ENCODE results near the gene EIF4G3. TPM values are rescaled to one million over a fixed set of nuclear protein-coding genes. Genes with fewer than 3 reads are reported as not detected.
A peak's percentile ranks its signal among the peaks of the same experiment; 100 is the strongest.
"Not testable (repeated sequence)": the region's sequence is repeated elsewhere in the genome, so short reads cannot be mapped to it uniquely, and the experiment has no call there.

The EIF4G3 gene
- polyA plus RNA-seq, 4 donors = 10.8 to 32.1 (median 20.1) TPM

DNA sequence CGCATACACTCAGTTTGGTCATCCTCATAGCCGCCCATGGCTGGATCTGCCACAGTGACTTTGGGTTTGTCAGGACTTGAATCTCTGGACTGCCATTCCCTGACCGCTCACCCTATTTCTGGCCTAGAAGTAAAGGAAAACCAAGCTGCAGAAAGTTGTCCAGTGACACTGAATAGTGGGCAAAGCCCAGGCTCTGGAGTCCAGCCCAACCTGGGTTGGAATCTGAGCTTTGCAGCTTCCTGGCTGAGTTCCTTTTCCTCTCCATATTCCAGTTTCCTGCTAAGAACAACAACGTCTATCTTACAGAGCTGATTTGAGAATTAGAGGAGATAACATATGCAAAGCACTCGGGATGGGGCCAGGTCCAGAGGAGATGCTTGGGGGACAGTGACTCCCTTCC, 15.6 kb upstream of the EIF4G3 start:
- FAIRE-seq (no peak), DNase-seq (no peak)
- no peaks in the 10 kb centered on the region for H3K36me3 ChIP-seq (ENCODE audit: control insufficient read depth in 3 of 3, insufficient read depth in 2 of 3, low read depth in 1 of 3, low read length in 3 of 3)
- 60 to 67% (median 63%) methylated on average over 5 of the region's 5 CpGs for WGBS, 3 donors
- no peaks in the 10 kb centered on the region for H3K27me3 ChIP-seq (ENCODE audit: control insufficient read depth in 3 of 3, insufficient read depth in 3 of 3, low read length in 3 of 3)
- H3K9me3 ChIP-seq (ENCODE audit: control insufficient read depth in 2 of 2, insufficient read depth in 1 of 2, low read depth in 1 of 2, low read length in 1 of 2) = no peaks in the 10 kb centered on the region
- no peak overlapping the region for H3K27ac ChIP-seq (ENCODE audit: low read depth in 1 of 3, low read length in 2 of 3)
- H3K4me3 ChIP-seq (ENCODE audit: low read depth in 1 of 3, low read length in 3 of 3) = no peak overlapping the region
- peaks cover 4 to 10% (median 6%) of the 10 kb centered on the region in 3 donors for H3K4me1 ChIP-seq (ENCODE audit: control insufficient read depth in 3 of 3, insufficient read depth in 2 of 3, low read depth in 1 of 3, low read length in 2 of 3)

DNA sequence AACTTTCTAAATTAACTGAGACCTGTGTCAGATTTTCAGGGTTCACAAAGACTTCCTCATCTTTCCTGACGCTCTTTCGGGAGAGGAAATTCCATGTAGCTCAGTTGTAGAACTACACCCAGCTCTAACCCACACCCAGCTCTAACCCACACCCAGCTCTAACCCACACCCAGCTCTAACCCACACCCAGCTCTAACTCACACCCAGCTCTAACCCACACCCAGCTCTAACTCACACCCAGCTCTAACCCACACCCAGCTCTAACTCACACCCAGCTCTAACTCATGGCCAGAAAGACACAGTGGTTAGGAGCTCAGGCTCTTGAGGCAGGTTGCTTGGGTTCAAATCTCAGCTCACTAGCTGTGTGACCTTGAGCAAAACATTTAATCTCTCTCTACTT, 14.1 kb upstream of the EIF4G3 start:
- H3K36me3 ChIP-seq (ENCODE audit: control insufficient read depth in 3 of 3, insufficient read depth in 2 of 3, low read depth in 1 of 3, low read length in 3 of 3); FAIRE-seq; H3K27me3 ChIP-seq (ENCODE audit: control insufficient read depth in 3 of 3, insufficient read depth in 3 of 3, low read length in 3 of 3); H3K4me3 ChIP-seq (ENCODE audit: low read depth in 1 of 3, low read length in 3 of 3); H3K9me3 ChIP-seq (ENCODE audit: control insufficient read depth in 2 of 2, insufficient read depth in 1 of 2, low read depth in 1 of 2, low read length in 1 of 2): not testable (repeated sequence)
- Histone ChIP-seq H3K4me1 (ENCODE audit: control insufficient read depth in 3 of 3, insufficient read depth in 2 of 3, low read depth in 1 of 3, low read length in 2 of 3) (peaks cover 4 to 10% (median 6%) of the 10 kb centered on the region in 3 donors), H3K27ac (ENCODE audit: low read depth in 1 of 3, low read length in 2 of 3) (peak overlapping the region in 1 of 3 donors; percentile 34)
- 0 to 35% (median 27%) methylated on average over 2 of the region's 2 CpGs for WGBS, 3 donors
- DNase-seq = peak in 1 of 2 donors; percentile 75

DNA sequence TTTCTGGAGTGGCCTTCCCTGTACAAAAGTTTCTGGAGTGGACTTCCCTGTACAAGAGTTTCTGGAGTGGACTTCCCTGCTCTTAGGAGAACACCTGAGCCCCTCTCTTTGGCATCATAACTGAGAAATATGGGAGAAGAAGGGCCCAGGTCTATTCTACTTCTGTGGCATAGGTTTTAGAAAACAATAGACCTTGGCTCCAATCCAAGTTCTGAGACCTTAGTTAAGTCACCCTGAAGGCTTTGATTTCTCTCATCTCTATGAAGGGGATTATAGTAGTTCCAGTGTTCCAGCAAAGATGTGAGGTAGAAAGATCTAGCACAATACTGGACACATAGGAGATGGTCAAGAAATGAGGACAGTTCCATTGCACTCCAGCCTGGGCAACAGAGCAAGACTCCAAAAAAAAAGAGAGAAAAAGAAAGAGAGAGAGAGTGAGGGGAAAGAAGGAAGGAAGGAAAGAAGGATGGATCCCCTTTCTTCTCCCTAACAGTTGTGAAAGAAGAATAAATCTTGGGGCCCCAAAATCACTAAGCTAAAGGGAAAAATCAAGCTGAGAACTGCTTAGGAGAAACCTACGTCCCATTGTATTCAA, 13.3 kb upstream of the EIF4G3 start:
- no peak for FAIRE-seq
- no peak for DNase-seq
- no peaks in the 10 kb centered on the region for H3K36me3 ChIP-seq (ENCODE audit: control insufficient read depth in 3 of 3, insufficient read depth in 2 of 3, low read depth in 1 of 3, low read length in 3 of 3)
- H3K27ac ChIP-seq (ENCODE audit: low read depth in 1 of 3, low read length in 2 of 3) = peak overlapping the region in 1 of 3 donors; percentile 39
- no peak overlapping the region for H3K4me3 ChIP-seq (ENCODE audit: low read depth in 1 of 3, low read length in 3 of 3)
- no peaks in the 10 kb centered on the region for H3K9me3 ChIP-seq (ENCODE audit: control insufficient read depth in 2 of 2, insufficient read depth in 1 of 2, low read depth in 1 of 2, low read length in 1 of 2)
- 88 to 100% (median 92%) methylated on average over 1 of the region's 1 CpG for WGBS, 3 donors
- no peaks in the 10 kb centered on the region for H3K27me3 ChIP-seq (ENCODE audit: control insufficient read depth in 3 of 3, insufficient read depth in 3 of 3, low read length in 3 of 3)
- peaks cover 4 to 7% (median 6%) of the 10 kb centered on the region in 3 donors for H3K4me1 ChIP-seq (ENCODE audit: control insufficient read depth in 3 of 3, insufficient read depth in 2 of 3, low read depth in 1 of 3, low read length in 2 of 3)

DNA sequence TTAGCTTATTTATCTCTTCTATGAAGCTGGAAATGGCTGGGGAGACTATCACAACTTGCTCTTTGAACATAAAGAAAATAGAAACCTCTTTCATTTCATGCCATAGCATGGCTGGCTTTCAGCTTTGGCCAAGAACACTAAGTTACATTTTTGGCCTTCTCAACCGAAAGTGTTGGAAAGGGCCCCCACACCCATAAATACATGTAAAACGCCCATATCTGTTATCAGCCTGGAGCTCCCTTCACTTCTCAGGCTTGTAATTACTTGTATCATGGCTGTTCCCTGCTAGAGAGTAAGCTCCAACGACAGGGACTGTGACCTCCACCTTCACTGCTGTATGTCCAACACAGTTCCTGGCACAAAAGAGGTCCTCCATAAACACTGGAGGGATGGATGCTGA, 12.7 kb upstream of the EIF4G3 start:
- H3K4me3 ChIP-seq (ENCODE audit: low read depth in 1 of 3, low read length in 3 of 3) = no peak overlapping the region
- peak overlapping the region in 1 of 3 donors; percentile 39 for H3K27ac ChIP-seq (ENCODE audit: low read depth in 1 of 3, low read length in 2 of 3)
- DNase-seq (peak in 1 of 2 donors; percentile 38), FAIRE-seq (no peak)
- no peaks in the 10 kb centered on the region for H3K9me3 ChIP-seq (ENCODE audit: control insufficient read depth in 2 of 2, insufficient read depth in 1 of 2, low read depth in 1 of 2, low read length in 1 of 2)
- 15 to 46% (median 32%) methylated on average over 3 of the region's 3 CpGs for WGBS, 3 donors
- H3K36me3 ChIP-seq (ENCODE audit: control insufficient read depth in 3 of 3, insufficient read depth in 2 of 3, low read depth in 1 of 3, low read length in 3 of 3) = no peaks in the 10 kb centered on the region
- H3K27me3 ChIP-seq (ENCODE audit: control insufficient read depth in 3 of 3, insufficient read depth in 3 of 3, low read length in 3 of 3) = no peaks in the 10 kb centered on the region
- H3K4me1 ChIP-seq (ENCODE audit: control insufficient read depth in 3 of 3, insufficient read depth in 2 of 3, low read depth in 1 of 3, low read length in 2 of 3) = peaks cover 4 to 6% (median 4%) of the 10 kb centered on the region in 3 donors

DNA sequence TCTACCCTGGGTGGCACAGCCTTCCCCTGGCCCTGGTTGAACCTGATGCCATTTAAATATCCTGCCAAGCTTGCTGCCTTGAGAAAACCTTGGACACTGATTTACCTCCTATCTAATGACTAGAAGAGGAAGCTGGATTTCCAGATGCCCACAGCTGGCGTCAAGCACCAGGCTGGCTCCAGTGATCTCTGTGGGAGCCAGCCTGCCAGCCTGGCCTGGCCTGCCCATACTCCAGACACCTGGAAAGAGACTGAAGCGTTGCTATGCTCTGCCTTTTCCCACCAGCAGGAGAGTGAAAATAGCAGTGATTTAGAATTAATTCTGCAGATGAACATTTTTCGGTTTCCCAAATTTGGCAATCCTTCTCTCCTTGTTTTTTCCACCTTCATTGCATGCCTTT, 11.5 kb upstream of the EIF4G3 start:
- peaks cover 4 to 6% (median 4%) of the 10 kb centered on the region in 3 donors for H3K4me1 ChIP-seq (ENCODE audit: control insufficient read depth in 3 of 3, insufficient read depth in 2 of 3, low read depth in 1 of 3, low read length in 2 of 3)
- H3K4me3 ChIP-seq (ENCODE audit: low read depth in 1 of 3, low read length in 3 of 3) = no peak overlapping the region
- FAIRE-seq (no peak), DNase-seq (no peak)
- H3K9me3 ChIP-seq (ENCODE audit: control insufficient read depth in 2 of 2, insufficient read depth in 1 of 2, low read depth in 1 of 2, low read length in 1 of 2) = no peaks in the 10 kb centered on the region
- no peaks in the 10 kb centered on the region for H3K36me3 ChIP-seq (ENCODE audit: control insufficient read depth in 3 of 3, insufficient read depth in 2 of 3, low read depth in 1 of 3, low read length in 3 of 3)
- no peaks in the 10 kb centered on the region for H3K27me3 ChIP-seq (ENCODE audit: control insufficient read depth in 3 of 3, insufficient read depth in 3 of 3, low read length in 3 of 3)
- 84 to 94% (median 87%) methylated on average over 3 of the region's 3 CpGs for WGBS, 3 donors
- no peak overlapping the region for H3K27ac ChIP-seq (ENCODE audit: low read depth in 1 of 3, low read length in 2 of 3)

DNA sequence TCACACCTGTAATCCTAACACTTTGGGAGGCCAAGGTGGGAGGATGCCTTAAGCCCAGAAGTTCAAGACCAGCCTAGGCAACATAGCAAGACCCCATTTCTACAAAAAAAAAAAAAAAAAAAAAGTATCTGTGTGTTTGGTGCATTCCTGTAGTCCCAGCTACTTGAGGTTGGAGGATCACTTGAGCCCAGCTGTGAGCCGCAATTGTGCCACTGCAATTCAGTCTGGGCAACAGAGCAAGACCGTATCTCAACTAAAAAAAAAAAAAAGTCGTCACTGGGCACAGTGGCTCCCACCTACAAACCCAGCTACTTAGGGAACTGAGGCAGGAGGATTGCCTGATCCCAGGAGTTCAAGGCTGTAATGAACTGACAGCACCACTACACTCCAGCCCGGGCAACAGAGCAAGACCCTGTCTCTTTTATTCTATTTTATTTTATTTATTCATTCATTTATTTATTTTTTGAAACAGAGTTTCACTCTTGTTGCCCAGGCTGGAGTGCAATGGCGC, 8.6 kb upstream of the EIF4G3 start:
- Histone ChIP-seq H3K27ac (ENCODE audit: low read depth in 1 of 3, low read length in 2 of 3) (no peak overlapping the region), H3K36me3 (ENCODE audit: control insufficient read depth in 3 of 3, insufficient read depth in 2 of 3, low read depth in 1 of 3, low read length in 3 of 3) (no peaks in the 10 kb centered on the region), H3K4me3 (ENCODE audit: low read depth in 1 of 3, low read length in 3 of 3) (no peak overlapping the region), H3K4me1 (ENCODE audit: control insufficient read depth in 3 of 3, insufficient read depth in 2 of 3, low read depth in 1 of 3, low read length in 2 of 3) (peaks cover 2 to 6% (median 4%) of the 10 kb centered on the region in 3 donors), H3K9me3 (ENCODE audit: control insufficient read depth in 2 of 2, insufficient read depth in 1 of 2, low read depth in 1 of 2, low read length in 1 of 2) (no peaks in the 10 kb centered on the region), H3K27me3 (ENCODE audit: control insufficient read depth in 3 of 3, insufficient read depth in 3 of 3, low read length in 3 of 3) (no peaks in the 10 kb centered on the region)
- DNase-seq (no peak), FAIRE-seq (no peak)
- 91 to 92% (median 91%) methylated on average over 5 of the region's 5 CpGs for WGBS, 3 donors

DNA sequence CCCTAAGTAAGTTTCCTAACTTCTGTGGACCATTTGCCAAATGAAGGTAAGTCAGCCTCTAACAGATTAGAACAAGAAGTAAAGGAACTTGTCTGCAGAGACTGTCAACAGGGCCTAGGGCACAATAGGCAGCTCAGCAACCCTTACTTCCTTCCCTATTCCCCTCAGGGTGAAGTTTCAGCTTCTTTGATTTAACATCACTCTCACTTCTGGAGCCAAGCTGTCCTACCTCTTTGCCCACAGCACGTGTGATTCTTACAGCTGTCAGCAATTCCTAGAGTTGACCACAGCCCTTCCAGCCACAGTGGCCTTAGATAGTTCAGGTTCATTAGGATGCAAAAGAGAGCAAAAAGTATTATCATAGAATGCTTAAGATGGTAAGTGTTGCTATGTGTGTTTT, 7.6 kb upstream of the EIF4G3 start:
- Histone ChIP-seq H3K36me3 (ENCODE audit: control insufficient read depth in 3 of 3, insufficient read depth in 2 of 3, low read depth in 1 of 3, low read length in 3 of 3) (no peaks in the 10 kb centered on the region), H3K9me3 (ENCODE audit: control insufficient read depth in 2 of 2, insufficient read depth in 1 of 2, low read depth in 1 of 2, low read length in 1 of 2) (no peaks in the 10 kb centered on the region), H3K4me1 (ENCODE audit: control insufficient read depth in 3 of 3, insufficient read depth in 2 of 3, low read depth in 1 of 3, low read length in 2 of 3) (no peaks in the 10 kb centered on the region), H3K4me3 (ENCODE audit: low read depth in 1 of 3, low read length in 3 of 3) (no peak overlapping the region), H3K27ac (ENCODE audit: low read depth in 1 of 3, low read length in 2 of 3) (no peak overlapping the region), H3K27me3 (ENCODE audit: control insufficient read depth in 3 of 3, insufficient read depth in 3 of 3, low read length in 3 of 3) (no peaks in the 10 kb centered on the region)
- no peak for DNase-seq
- WGBS, 3 donors = 49 to 65% (median 63%) methylated on average over 1 of the region's 1 CpG
- FAIRE-seq = no peak

DNA sequence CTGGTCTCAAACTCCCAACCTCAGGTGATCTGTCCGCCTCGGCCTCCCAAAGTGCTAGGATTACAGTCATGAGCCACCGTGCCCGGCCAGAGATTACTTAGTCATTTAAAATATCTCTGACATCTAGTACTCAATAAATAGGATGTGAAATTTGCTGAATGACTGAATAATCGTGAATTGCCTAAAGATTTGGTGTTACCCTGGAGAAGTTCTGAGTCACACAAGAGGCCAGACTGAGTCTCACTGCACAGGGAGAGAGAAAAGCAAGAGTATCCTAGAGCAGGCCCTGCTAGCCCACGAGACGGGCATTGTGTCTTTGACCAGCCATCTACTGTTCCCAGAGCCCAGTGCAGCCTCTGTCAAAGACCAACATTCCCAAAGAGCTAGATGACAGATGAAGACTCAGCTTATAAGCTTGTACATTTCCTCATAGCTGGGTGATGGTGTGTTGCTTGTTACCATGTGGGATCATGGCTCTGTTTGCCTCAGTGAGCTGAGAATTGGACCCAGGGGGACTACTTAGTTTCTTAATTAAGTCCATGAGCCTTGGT, 5.6 kb upstream of the EIF4G3 start:
- no peaks in the 10 kb centered on the region for H3K36me3 ChIP-seq (ENCODE audit: control insufficient read depth in 3 of 3, insufficient read depth in 2 of 3, low read depth in 1 of 3, low read length in 3 of 3)
- no peaks in the 10 kb centered on the region for H3K27me3 ChIP-seq (ENCODE audit: control insufficient read depth in 3 of 3, insufficient read depth in 3 of 3, low read length in 3 of 3)
- no peak overlapping the region for H3K4me3 ChIP-seq (ENCODE audit: low read depth in 1 of 3, low read length in 3 of 3)
- H3K9me3 ChIP-seq (ENCODE audit: control insufficient read depth in 2 of 2, insufficient read depth in 1 of 2, low read depth in 1 of 2, low read length in 1 of 2) = no peaks in the 10 kb centered on the region
- 82 to 88% (median 83%) methylated on average over 7 of the region's 7 CpGs for WGBS, 3 donors
- DNase-seq = no peak
- no peak for FAIRE-seq
- peaks cover 0 to 3% (median 3%) of the 10 kb centered on the region in 3 donors for H3K4me1 ChIP-seq (ENCODE audit: control insufficient read depth in 3 of 3, insufficient read depth in 2 of 3, low read depth in 1 of 3, low read length in 2 of 3)
- no peak overlapping the region for H3K27ac ChIP-seq (ENCODE audit: low read depth in 1 of 3, low read length in 2 of 3)

Data from small intestine (tissue), 7 donors.